WI38 (cell line): Measurements from ENCODE around the gene AGPS.
"Not testable (repeated sequence)": the region's sequence is repeated elsewhere in the genome, so short reads cannot be mapped to it uniquely, and the experiment has no call there.

Source experiments
- H3K4me3 ChIP-seq: 2 replicates; pipeline ENCODE4 v1.5.1; 2011; ENCODE audit warnings: low read depth, mild to moderate bottlenecking, control low read depth, low read length
- TF ChIP-seq, protein P1 (sequence below): IDR thresholded peaks from 2 replicates; pipeline ENCODE4 v1.5.1; 2012; ENCODE audit warnings: low read depth, mild to moderate bottlenecking, control low read depth, low read length

AGPS gene

GRCh38 chr2:177352441-177353186 lies 40.0 kb upstream of the AGPS start:
- TF ChIP-seq, protein P1, sequence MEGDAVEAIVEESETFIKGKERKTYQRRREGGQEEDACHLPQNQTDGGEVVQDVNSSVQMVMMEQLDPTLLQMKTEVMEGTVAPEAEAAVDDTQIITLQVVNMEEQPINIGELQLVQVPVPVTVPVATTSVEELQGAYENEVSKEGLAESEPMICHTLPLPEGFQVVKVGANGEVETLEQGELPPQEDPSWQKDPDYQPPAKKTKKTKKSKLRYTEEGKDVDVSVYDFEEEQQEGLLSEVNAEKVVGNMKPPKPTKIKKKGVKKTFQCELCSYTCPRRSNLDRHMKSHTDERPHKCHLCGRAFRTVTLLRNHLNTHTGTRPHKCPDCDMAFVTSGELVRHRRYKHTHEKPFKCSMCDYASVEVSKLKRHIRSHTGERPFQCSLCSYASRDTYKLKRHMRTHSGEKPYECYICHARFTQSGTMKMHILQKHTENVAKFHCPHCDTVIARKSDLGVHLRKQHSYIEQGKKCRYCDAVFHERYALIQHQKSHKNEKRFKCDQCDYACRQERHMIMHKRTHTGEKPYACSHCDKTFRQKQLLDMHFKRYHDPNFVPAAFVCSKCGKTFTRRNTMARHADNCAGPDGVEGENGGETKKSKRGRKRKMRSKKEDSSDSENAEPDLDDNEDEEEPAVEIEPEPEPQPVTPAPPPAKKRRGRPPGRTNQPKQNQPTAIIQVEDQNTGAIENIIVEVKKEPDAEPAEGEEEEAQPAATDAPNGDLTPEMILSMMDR: no peak
- H3K4me3 ChIP-seq: no peak overlapping the region

DNA sequence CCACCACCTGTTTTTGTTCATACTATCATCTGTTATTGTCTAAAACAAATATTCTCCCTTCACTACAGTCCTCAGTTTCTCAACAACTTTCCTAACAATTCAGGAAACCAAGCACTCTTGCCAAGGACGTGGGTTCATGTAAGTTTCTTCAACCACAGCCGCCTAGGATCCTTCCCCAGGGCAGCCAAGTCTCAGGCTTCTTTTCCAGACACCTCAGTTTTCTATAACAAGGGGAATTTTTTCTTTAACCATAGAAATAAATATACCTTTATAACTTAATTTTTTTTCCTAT lies 39.4 kb upstream of the AGPS start:
- TF ChIP-seq, protein P1: no peak
- H3K4me3 ChIP-seq: no peak overlapping the region

GRCh38 chr2:177354541-177354940 lies 38.0 kb upstream of the AGPS start:
- not testable (repeated sequence) for H3K4me3 ChIP-seq

DNA sequence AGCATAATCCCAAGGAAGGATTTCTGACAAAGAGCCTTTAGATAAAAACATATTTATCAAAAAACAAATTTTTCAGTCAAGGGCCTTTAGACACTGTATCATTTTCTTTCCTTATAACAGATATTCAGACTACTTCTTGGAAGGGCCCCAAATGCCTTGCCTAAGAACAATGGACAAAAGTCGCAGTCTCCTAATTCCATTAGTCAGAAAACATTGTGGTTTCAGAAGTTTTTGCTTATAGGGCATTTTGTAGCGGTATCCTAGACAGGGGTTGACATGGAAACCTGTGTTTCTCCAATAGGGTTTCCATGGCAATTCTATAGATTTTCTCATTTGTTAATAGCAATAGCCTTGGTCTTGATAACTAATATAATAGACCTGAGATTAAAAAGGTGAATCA lies 36.7 kb upstream of the AGPS start:
- TF ChIP-seq, protein P1: no peak
- no peak overlapping the region for H3K4me3 ChIP-seq

- no peak overlapping the region for H3K4me3 ChIP-seq
- TF ChIP-seq, protein P1: no peak
These were observed 32.6 kb upstream of the AGPS start for GRCh38 chr2:177359836-177360595.

DNA sequence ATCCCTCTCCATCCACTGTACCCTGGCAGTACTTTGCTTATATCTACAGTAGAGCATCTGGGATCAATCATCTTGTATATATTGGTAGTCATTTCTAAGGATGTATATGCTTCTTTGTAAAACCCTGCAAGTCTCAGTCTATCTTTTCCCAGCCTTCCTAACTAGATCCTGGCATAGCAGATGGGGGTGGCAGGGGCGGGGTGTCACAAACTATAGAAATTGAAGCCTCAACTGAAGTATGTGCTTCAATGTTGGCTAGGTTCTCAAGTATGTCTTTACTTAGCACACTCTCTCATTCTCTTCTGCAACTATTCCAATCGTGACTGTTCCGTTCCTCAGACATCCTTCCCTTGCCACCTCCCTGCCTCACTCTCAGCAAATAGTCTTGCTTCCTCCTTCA lies 30.1 kb upstream of the AGPS start:
- no peak overlapping the region for H3K4me3 ChIP-seq

GRCh38 chr2:177363332-177363731 lies 29.2 kb upstream of the AGPS start:
- TF ChIP-seq, protein P1: no peak

More for the DNA sequence above, 30.1 kb upstream of the AGPS start:
- TF ChIP-seq, protein P1: no peak

GRCh38 chr2:177365764-177366163 lies 26.8 kb upstream of the AGPS start:
- H3K4me3 ChIP-seq: not testable (repeated sequence)

More at GRCh38 chr2:177363332-177363731, 29.2 kb upstream of the AGPS start:
- no peak overlapping the region for H3K4me3 ChIP-seq

DNA sequence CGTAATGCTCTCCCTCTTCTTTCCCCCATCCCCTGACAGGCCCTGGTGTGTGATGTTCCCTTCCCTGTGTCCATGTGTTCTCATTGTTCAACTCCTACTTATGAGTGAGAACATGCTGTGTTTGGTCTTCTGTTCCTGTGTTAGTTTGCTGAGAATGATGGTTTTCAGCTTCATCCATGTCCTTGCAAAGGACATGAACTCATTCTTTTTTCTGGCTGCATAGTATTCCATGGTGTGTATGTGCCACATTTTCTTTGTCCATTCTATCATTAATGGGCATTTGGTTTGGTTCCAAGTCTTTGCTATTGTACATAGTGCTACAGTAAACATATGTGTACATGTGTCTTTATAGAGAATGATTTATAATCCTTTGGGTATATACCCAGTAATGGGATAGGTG lies 24.6 kb upstream of the AGPS start:
- not testable (repeated sequence) for H3K4me3 ChIP-seq
